ENCODE data around the gene ANKRD29. TPM values are rescaled to one million over a fixed set of nuclear protein-coding genes. Genes with fewer than 3 reads are reported as not detected.

ANKRD29 gene
- total RNA-seq, 1 donor from 2014 or later: 1.2 TPM

DNA sequence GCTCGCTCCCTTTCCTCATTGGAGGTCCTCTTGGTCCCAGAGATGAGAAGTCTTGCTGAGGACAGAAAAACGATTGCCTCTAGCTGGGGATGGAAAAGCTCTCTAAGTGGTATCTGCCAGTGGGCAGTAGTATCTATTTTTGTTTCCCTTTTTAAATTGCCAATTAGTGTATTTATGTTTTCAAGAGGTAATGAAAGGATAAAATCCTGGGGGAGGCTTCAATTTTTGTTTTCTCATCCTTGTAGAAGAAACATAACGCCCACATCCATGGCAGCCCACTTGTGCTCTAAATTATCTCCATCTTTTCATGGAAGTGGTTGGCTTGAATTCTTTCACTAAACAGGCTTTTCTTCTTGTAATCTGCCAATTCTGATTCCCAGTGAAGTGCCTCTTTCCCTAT lies 14.3 kb downstream of the ANKRD29 start:
- no peak overlapping the region for H3K4me3 ChIP-seq (ENCODE audit: low read depth, low read length)
- TF ChIP-seq, protein P1, sequence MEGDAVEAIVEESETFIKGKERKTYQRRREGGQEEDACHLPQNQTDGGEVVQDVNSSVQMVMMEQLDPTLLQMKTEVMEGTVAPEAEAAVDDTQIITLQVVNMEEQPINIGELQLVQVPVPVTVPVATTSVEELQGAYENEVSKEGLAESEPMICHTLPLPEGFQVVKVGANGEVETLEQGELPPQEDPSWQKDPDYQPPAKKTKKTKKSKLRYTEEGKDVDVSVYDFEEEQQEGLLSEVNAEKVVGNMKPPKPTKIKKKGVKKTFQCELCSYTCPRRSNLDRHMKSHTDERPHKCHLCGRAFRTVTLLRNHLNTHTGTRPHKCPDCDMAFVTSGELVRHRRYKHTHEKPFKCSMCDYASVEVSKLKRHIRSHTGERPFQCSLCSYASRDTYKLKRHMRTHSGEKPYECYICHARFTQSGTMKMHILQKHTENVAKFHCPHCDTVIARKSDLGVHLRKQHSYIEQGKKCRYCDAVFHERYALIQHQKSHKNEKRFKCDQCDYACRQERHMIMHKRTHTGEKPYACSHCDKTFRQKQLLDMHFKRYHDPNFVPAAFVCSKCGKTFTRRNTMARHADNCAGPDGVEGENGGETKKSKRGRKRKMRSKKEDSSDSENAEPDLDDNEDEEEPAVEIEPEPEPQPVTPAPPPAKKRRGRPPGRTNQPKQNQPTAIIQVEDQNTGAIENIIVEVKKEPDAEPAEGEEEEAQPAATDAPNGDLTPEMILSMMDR (conservative IDR thresholded peaks at IDR 0.05; ENCODE audit: low read depth, low read length): no peak
- DNase-seq (ENCODE audit: low read depth): no peak

DNA sequence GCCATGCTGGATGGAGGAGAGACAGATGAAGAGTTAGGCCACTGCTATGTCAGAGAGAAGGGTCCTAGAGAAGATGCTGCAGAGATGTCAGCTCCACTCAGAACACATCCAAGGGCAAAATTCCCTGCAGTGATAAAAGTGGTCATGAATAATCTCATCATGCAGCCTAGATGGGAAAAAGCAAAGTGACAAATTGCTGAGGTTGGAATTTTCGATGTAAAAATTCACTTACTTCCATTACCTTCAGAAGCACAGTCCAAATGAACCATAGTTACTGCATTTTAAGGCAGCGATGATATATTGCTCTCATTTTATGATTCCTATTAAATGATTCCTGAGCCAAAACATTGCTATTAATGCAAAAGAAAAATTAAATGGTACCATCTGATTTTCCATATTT lies 16.4 kb downstream of the ANKRD29 start:
- DNase-seq (ENCODE audit: low read depth): no peak
- no peak overlapping the region for H3K4me3 ChIP-seq (ENCODE audit: low read depth, low read length)
- TF ChIP-seq, protein P1 (conservative IDR thresholded peaks at IDR 0.05; ENCODE audit: low read depth, low read length): no peak

DNA sequence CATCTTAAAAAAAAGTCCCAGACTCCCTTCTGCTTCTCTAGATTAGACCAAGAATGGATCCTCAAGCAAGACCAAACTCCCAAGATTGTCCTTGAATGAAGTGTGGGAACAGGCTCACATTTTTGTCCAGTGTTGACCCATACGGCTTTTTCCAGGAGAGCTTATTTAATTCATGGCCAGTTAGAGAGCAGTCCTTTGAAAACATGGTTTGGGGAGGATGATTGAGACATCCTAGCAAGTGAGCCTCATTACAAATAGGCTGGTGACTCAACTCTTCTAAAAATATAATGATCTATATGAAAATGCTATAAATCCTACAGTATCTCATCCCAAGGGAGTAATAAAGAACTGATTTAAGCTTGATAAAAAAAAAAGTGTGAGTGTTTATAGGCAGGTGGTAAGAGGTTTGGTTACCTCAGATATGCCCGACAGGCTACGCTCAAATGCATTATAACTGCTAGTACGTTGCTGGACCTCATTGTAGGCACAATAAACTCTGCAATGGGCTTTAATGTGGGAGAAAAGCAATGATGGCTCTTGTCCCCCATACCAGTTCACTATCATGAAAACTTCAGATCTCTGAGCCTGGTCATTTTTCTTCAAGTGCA lies 17.0 kb downstream of the ANKRD29 start:
- DNase-seq (ENCODE audit: low read depth): no peak
- TF ChIP-seq, protein P1 (conservative IDR thresholded peaks at IDR 0.05; ENCODE audit: low read depth, low read length): no peak
- H3K4me3 ChIP-seq (ENCODE audit: low read depth, low read length): no peak overlapping the region

DNA sequence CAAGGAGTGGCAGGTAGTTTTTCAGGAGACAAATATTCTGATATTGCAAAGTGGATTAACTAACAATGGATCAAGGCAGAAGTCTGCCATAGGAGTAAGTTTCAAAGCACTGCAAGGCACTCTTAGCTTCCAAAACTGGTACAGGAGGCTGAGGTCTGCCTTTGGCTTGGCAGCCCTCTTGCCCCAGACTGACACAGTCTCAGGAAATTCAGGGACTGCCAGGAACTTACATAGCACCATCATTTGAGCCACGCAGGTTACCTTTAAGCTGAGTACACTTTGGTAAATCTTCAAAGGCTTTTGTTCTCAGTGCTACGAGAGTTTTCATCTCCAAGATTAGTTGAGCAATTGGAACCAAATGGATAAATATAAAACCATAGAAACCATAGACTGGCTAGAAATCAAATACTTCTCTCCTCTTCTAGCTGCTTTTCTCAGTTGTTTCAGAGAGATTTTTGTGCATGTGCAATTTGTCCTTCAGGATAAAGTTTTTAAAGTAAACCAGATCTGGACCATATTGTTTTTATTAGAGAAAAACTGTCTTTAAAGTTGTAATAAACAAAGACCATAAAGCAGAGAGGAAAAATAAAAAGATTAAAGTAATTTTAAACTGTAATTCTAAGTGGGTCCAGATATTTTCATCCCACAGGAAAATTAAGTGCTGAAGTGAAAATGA lies 18.8 kb downstream of the ANKRD29 start:
- no peak overlapping the region for H3K4me3 ChIP-seq (ENCODE audit: low read depth, low read length)
- TF ChIP-seq, protein P1 (conservative IDR thresholded peaks at IDR 0.05; ENCODE audit: low read depth, low read length): no peak
- no peak for DNase-seq (ENCODE audit: low read depth)

DNA sequence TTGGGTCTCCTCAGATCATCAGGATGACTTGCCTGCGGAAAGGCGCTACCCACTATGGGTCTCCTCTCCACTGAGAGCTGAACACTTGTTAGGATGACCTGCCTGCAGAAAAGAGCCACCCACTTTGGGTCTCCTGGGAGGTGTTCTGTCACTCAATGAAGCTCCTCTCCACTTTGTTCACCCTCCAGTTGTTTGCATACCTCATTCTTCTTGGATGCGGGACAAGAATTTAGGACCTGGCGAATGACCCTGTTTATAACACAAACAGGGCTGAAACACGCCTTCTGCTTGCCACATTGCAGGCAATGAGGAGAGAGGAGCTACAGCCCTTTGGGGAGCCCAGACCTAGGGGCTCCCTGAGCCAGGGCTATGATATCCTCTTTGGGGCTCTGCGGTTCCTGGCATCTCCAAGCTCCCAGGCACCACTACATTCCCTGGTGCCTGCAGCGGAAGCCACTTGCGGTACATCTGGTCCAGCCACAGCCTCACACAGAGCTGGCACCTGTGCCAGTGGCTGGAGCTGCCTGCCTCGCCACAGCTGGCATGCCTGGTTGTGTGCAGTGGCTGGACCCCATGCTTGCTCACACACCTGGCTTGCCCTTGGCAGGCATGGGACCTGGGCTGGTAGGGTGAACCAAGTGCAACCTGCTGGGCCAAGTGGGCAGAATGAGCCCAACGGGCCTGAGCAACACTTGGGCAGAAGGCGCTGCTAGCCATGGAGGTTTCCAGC lies 20.6 kb downstream of the ANKRD29 start:
- H3K4me3 ChIP-seq (ENCODE audit: low read depth, low read length): no peak overlapping the region
- no peak for DNase-seq (ENCODE audit: low read depth)
- TF ChIP-seq, protein P1 (conservative IDR thresholded peaks at IDR 0.05; ENCODE audit: low read depth, low read length): no peak

DNA sequence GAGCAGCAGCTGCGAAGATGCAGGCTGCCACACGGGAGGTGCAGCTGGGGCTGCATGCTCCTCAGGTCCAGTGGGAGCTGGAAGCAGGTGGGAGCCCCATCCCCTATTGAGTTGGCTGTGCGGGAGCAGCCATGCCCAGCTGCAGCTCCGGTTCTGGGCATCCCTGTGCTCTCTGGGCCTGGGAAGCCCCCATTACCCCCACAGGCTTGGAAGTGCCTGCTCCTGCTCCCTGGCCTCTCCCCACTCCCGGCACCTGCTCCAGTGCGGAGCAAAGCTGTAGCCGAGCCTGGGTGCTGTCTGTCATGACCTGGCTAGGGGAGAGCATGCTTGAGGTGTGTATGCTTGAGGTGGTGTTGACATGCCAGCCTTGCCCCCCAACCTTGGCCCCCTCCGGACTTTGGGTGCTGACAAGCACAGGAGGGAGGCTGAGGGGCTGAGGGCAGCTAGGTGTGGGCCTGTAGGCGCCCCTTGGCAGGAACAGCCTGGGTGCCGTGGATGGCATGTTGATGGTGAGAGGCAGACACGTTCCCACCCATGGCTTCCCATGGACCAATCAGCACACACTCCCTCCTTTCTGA lies 21.5 kb downstream of the ANKRD29 start:
- no peak overlapping the region for H3K4me3 ChIP-seq (ENCODE audit: low read depth, low read length)
- TF ChIP-seq, protein P1 (conservative IDR thresholded peaks at IDR 0.05; ENCODE audit: low read depth, low read length): no peak
- no peak for DNase-seq (ENCODE audit: low read depth)

Measured in epithelial cell of proximal tubule (primary cell).